HG03108 (cell line): ENCODE results near the gene HDAC8.
"Not testable (repeated sequence)": the region's sequence is repeated elsewhere in the genome, so short reads cannot be mapped to it uniquely, and the experiment has no call there.

ENCODE experiments used
- ATAC-seq: cut with Tn5 transposase; IDR thresholded peaks from one replicate; pipeline ENCODE4 v1.9.1; 2021; ENCODE audit warnings: moderate library complexity; ENCODE audit not compliant: unreplicated experiment

Gene HDAC8

DNA sequence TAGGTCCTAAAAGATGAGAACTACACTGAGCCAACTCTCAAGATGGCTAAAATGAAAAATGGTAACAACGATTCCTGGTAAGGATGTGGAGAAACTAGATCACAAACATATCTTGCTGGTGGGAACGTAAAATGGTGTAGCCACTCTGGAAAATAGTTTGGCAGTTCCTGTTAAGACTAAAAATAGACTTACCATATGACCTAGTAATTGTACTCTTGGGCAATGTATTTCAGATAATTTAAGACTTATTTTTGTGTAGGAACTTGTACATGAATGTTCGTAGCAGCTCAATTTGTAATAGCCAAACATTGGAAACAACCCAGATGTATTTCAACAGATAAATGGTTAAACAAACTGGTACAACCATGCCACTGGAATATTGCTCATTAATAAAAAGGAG lies 106.2 kb downstream of the HDAC8 start:
- ATAC-seq: no peak

DNA sequence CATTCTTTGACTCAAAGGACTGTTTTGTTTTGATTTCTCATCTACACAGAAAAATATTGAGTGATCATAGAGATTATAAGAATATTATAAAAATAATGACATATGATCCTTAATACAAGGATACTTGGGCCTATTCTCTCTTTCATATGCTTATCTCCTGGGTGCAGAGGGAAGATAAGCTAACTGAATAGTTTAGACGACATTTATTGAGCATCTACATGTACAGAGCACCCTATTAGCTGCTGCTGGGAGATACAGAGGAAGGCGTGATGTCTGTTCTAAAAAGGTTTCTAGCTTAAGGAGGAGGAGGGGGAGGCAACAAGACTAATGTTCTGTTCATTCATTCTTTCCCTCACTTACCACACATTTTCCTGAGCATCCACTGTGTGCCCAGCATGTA lies 106.8 kb downstream of the HDAC8 start:
- no peak for ATAC-seq

DNA sequence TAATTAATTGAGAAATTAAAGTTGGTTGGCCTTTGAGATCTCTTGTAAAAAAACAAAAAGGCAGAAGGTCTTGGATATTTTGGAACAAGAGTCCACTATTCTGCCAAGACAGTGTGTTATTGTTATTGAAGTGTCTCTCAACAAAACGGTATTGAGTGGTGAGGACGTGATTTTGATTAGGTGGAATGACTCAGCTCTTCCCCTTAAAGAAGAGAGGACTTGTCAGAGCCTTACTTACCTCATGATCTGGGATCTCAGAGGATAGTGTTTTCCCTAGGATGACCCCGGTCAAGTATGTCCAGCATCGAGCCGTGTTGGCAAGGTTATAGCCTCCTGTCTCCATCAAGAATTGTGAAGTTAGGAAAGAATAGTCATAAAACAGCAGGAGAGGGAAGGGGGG lies 110.9 kb downstream of the HDAC8 start:
- ATAC-seq: no peak

DNA sequence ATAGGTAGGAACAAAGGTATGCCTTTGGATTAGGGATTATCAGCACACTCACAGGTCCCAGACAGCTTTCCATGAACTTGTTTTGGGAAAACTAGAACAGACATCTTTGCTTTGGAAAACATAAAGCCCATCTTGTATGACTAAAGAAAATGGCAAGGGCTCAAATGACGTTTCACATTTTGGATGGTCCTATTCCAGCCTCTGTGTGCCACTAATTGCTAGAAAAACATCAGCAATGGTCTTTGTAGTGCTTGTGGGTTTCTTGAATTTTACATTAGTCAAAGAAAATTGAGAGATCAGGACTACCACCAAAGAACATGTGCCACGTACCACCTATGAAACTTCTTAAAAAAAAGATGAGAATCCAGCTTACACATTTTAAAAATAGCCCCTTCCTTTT lies 111.4 kb downstream of the HDAC8 start:
- ATAC-seq: no peak

DNA sequence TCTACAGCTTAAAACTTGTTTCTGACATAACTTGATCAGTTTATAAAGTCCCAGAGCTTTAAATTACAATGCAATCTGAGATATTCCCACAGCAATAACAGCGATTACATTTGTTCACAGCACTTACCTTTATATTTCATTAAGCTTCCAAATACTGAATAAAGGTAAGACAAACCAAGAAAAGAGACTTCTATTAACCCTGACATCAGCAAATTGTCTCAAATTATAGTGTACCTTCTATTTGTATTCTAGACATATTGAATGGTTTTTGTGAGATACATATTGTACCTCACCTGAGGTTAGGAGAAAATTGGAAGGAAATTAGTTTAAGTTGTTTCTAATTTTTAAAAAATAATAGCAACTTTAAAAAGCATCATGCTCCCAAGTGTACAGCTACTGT lies 111.9 kb downstream of the HDAC8 start:
- ATAC-seq: no peak

DNA sequence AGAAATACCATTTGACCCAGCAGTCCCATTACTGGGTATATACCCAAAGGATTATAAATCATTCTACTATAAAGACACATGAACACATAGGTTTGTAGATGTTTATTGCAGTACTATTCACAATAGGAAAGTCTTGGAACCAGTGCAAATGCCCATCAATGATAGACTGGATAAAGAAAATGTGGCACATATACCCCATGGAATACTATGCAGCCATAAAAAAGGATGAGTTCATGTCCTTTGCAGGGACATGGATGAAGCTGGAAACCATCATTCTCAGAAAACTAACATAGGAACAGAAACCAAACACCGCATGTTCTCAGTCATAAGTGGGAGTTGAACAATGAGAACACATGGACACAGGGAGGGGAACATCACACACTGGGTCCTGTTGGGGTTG lies 123.6 kb downstream of the HDAC8 start:
- not testable (repeated sequence) for ATAC-seq

DNA sequence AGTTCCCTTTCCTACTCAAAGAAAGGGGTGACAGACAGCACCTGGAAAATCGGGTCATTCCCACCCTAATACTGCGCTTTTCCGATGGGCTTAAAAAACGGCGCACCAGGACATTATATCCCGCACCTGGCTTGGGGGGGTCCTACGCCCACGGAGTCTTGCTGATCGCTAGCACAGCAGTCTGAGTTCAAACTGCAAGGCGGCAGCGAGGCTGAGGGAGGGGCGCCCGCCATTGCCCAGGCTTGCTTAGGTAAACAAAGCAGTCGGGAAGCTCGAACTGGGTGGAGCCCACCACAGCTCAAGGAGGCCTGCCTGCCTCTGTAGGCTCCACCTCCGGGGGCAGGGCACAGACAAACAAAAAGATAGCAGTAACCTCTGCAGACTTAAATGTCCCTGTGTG lies 131.9 kb downstream of the HDAC8 start:
- not testable (repeated sequence) for ATAC-seq

DNA sequence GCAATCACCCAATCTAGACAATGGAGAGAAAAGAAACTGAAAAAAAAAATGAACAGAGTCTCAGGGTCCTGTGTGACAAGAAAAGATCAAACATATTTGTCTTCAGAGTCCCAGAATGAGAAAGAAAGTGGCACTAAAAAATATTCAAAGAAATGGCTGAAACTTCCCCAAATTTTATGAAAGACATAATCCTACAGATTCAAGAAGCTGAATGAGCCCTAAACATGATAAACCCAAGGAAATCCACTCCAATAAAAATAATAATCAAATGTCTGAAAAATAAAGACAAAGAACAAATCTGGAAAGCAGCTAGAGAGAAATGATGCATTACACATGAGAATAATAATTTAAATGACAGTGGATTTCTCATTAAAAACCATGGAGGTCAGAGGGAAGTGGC lies 136.6 kb downstream of the HDAC8 start:
- ATAC-seq: no peak

DNA sequence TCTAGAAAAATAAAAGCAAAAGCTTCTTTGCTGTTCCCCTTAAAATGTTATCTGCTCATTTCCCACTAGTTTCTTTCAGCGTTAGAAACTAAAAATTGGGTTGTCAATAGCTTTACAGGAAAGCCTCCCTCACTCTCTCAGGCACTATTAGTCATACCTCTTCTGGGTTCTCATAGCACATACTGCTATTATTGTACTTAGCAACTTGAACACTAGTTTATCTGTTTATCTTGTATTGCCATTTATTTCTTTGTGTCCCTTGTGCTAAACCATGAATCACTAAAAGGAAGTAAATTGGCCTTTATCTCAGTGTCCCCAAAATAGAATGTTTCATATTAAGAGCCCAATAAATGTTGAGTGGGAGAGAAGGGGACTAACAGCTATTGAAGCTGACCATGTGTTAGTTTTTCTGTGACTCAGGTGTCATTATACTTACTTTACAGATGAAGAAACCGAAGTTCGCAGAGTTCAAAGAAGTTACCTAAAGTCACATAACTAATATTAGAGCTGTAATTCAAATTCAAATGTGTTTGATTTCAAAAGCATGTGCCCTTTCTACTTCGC lies 142.2 kb downstream of the HDAC8 start:
- ATAC-seq: no peak

DNA sequence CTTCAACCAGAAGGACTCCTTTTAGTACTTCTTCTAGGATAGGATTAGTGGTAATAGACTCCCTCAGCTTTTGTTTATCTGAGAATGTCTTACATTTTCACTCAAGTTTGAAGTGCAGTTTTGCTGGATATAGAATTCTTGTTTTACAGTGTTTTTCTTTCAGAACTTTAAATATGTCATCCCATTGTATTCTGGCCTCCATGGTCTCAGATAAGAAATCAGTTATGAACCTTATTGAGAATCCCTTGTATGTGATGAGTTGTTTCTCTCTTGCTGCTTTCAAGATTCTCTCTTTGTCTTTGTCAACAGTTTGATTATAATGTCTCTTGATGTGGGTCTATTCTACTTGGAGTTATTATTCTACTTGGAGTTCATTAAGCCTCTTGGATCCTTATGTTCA lies 150.8 kb downstream of the HDAC8 start:
- no peak for ATAC-seq

DNA sequence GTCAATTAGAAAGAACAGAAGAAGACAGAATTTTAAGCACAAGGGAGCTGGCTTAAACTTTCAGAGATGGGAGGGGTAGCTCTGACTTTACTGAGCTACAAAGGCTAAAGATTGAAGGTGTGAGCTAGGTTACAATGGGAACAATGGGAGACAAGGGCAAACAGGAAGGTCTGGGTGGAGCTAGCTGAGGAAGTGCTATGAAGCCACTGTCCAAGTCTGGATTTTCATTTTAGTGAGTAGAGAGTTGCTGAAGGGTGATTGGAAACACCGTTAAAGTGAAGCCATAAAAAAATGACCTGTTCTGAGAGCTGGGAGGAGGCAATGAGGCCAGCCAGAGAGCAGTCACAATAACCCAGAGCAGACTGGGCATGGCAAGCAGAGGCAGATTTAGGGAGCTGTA lies 162.7 kb downstream of the HDAC8 start:
- no peak for ATAC-seq

DNA sequence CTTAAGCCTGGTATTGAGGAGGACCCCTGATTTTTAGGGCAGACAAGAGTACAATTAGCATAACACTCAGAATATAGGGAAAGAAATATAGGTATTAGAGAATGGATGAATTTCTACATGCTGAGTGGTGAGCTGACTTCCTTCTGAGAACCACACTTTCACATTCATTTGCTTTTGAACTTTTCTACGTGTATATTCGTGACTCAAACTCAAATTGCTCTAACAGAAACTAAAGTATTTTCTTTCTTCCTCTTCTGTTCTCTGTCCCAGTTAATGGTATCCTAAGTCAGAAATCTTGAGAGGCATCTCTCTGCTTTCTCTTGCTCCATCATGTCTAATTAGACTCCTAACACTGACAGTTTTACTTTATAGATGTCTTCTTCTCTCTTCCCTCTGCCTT lies 163.8 kb downstream of the HDAC8 start:
- no peak for ATAC-seq

DNA sequence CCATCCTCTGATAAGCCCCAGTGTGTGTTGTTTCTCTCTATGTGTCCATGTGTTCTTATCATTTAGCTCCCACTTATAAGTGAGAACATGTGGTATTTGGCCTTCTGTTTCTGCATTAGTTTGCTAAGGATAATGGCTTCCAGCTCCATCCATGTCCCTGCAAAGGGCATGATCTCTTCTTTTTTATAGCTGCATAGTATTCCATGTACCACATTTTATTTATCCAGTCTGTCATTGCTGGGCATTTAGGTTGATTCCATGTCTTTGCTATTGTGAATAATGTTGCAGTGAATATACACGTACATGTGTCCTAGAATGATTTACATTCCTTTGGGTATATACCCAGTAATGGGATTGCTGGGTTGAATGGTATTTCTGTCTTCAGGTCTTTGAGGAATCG lies 167.5 kb downstream of the HDAC8 start:
- ATAC-seq: not testable (repeated sequence)

DNA sequence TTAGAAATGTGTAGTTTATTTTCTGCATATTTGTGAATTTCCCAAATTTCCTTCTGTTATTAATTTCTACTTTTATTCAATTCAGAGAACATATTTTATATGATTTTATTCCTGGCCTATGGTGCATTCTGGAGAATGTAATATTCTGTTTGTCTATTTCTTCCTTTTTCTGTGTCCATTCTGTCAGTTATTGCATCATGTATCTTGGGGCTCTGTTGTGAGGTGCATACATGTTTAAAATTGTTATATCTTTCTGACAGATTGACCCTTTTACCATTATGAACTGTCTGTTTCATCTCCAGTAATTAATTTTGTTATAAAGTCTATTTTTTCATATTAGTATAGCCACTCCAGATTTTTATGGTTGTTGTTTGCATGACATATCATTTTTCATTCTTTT lies 170.0 kb downstream of the HDAC8 start:
- ATAC-seq: no peak

DNA sequence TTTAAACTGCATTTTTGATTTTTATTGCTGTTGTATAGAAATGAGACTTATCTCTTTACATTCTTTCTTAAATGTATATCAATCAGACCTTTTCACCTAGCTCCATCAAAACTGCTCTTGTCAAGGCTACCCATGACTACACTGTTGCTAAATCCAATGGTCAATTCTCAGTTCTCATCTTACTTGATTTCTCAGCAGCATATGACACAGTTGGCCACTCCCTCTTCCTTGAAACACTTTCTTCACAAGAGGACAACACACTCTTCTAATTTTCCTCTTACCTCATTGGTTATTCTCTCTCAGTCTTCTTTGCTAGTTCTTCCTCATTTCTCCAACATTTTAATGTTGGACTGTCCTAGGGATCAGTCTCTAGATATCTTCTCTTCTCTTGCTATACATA lies 172.8 kb downstream of the HDAC8 start:
- no peak for ATAC-seq

DNA sequence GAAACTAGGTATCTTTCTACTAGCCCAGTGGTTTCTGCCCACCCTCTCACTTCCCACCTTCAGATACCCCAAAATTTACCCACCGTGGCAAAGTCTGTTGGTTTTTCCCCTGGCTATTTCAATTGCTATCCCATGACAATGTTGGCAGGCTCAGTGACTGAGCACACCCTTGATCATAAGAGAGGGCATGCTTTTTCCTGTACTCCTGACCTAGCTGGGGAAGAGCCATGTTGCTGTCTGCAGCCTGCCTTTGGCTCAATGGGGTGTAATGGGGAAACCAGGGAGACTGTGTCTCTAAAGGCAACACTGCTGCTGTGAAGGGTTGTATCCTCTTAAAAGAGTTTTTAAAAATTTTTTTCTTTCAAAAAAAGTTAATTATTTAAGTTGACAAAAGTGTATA lies 176.5 kb downstream of the HDAC8 start:
- ATAC-seq: no peak

DNA sequence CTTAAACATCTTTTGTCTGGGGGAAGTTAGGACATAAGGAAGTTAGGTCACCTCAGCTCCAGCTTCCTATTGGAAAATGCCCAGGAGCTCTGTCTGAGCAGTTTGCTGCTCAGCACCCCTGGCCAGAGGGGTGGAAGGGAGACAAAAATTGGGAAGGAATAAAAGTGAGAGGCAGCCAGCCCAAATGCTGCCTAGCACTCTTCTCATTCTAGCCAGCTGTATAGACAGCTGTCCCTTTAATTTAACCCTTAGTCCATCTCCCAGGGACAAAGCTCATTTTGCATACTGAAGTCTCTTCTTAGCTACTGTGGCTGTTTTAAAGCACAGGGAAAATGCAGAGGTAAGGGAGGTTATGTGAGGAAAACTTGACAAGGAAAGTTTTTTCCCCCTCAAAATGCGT lies 177.4 kb downstream of the HDAC8 start:
- no peak for ATAC-seq

DNA sequence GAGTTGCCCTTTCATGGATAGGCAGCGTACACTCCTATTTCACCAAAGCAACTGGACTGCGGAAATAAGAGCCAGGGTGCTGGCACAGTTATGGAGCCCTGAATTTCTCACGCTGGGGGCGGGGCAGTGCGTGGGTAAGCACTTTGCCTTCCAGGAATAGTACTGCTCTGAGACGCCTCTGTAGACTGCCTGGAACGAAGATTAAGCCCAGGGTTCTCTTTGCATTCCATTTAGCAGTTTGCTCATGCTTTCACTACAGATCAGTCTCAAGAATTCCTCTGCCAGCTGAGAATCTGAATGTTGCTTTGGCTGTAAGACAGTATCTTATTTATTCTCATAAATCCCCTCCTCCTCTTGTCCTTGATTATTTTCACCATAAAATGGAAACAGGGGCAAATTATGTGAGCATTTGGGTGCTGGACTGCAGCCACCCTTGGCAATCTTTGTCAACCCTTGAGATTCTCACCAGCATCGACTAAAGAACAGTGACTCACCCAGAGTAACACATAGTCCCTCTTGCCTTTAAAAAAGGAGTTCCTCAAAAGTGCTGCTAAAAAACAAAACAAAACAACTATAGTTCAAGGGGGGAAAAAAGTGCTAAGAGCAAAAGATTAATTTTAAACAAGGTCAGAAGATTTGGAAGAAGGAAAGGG lies 178.0 kb downstream of the HDAC8 start:
- no peak for ATAC-seq

DNA sequence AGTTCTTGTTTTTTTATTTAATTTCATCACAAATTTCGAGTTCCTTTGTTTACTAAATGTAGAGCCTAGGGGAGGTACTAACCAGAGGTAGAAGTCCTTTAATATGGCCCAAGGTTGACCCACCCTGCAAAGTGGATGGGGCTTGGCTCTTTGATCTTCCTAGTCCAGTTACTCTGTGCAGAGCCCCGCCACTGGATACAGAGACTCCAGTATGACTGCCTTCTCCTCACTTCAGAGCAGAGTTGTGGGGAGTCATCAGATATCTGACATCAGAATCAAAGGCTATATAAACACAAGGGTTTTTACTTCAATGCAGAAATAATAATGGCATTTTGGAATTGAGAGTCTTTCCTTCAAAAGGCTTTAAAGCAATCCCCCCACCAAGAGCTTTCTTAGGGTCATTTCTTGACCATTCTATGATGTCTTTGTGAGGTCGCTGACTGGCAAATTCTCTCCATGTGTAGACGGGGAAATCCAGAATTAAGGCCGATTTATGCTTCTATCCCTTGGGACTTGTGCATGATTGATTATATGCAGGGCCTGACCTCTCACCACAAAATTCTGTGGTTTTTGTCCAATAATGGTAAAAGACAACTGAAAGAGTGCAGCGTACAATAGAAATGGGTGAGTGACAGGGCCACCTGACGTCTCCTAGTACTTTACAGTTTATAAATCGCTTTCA lies 178.7 kb downstream of the HDAC8 start:
- no peak for ATAC-seq

DNA sequence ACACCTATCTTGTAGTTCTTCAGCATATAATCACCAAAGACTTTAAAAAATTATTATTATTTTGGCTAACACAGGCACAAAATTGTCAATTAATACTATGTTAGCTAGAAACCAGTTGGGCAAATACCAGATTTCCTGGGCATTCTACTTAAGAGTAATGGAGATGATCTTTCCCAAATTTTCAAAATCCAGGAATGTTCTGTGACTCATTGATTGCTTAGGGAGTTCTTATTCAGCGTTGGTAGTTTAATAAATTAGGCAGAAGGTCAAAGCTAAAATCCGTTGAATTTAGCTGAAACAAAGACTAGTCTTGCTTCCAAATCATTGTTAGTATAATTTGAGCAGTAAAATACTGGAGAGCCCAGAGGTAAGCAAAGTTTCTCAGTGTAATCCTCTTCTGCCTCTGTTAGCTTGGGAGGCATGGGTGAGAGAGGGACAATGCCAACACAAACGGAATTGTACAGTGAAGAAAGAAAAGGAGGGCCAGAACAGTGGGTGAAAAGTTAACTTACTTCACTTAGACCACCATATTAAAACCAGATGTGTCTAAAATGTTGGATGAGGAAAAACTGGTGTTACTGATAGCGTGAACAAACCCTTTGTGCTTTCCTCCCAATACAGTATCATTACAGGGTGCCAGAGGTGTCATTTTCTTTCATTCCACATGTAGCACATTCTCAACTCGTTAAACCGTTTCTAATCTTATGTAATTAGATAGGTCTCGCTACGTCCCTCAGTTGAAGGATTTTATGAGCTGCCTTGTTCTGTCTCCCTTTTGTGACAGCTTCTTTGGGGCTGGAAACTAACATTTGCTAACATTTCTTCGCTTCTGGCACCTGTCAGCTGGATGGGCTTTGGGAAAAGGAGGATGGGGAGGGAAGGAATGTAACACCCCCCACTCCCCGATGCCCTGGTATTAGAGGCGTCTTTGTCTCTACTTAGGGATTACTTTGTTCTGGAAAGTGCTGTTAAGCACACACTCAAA lies 179.5 kb downstream of the HDAC8 start:
- ATAC-seq: no peak

DNA sequence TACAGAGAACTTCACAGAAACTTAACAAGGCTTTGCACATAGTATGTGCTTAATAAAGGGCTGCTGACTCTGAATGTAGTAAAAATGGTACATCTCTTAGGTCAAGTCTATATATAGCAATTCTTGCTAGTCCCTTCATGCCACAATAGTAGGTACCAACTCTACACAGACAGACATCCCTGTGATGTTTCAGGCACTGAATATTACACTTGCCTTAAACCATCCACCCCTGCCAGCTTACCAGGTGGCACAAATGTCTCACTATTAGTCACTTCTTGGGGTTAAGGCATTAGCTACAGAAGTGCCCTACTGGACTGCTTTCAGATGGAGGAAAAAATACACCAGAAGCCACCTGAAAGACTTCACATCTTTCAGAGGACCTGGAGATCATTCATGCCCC lies 180.6 kb downstream of the HDAC8 start:
- no peak for ATAC-seq
